Measurements from ENCODE around the gene MPV17L2. TPM values are rescaled to one million over a fixed set of nuclear protein-coding genes. Genes with fewer than 3 reads are reported as not detected.

The MPV17L2 gene
- total and polyA plus RNA-seq, 4 donors: 3.6 to 28.0 (median 14.1) TPM

DNA sequence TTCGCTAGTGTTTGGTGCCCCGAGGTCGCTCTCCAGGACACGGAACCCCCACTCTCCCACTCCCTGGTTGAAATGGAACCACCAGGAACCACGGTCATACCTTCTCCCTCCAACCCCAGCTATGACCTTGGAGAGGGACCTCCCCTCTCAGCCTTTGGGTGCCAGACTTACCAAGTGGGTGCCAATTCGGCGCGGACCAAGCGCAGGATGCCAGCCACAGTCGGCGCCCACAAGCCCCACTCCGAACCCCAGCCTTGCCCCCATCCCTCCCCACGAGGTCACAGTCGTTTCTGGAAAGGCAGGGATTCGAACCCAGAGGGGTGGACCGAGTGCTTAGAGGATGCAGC lies 32.3 kb downstream of the MPV17L2 start:
- H3K9ac ChIP-seq (ENCODE audit: low read depth in 1 of 2, low read length in 2 of 2): no peak overlapping the region
- H3K36me3 ChIP-seq (ENCODE audit: control insufficient read depth in 4 of 4, insufficient read depth in 3 of 4, low read depth in 1 of 4, low read length in 3 of 4): no peaks in the 10 kb centered on the region
- H3K4me3 ChIP-seq (ENCODE audit: low read depth in 1 of 3, low read length in 3 of 3): no peak overlapping the region
- no peaks in the 10 kb centered on the region for H3K9me3 ChIP-seq (ENCODE audit: control insufficient read depth in 4 of 4, low read length in 3 of 4)
- WGBS: 23% methylated on average over 16 of the region's 16 CpGs
- TF ChIP-seq HNF4G (IDR thresholded peaks at IDR 0.05) (no peak), RXRA (IDR thresholded peaks at IDR 0.05) (no peak)
- H3K27ac ChIP-seq (ENCODE audit: low read depth in 1 of 2, low read length in 2 of 2): no peak overlapping the region
- DNase-seq (ENCODE audit: low spot score): no peak
- peaks cover 4 to 14% (median 7%) of the 10 kb centered on the region in 4 donors for H3K4me1 ChIP-seq (ENCODE audit: control insufficient read depth in 4 of 4, insufficient read depth in 4 of 4, low read length in 3 of 4)
- H3K27me3 ChIP-seq (ENCODE audit: control insufficient read depth in 4 of 4, insufficient read depth in 4 of 4, low read length in 3 of 4): peaks cover 0 to 2% (median 0%) of the 10 kb centered on the region in 4 donors

DNA sequence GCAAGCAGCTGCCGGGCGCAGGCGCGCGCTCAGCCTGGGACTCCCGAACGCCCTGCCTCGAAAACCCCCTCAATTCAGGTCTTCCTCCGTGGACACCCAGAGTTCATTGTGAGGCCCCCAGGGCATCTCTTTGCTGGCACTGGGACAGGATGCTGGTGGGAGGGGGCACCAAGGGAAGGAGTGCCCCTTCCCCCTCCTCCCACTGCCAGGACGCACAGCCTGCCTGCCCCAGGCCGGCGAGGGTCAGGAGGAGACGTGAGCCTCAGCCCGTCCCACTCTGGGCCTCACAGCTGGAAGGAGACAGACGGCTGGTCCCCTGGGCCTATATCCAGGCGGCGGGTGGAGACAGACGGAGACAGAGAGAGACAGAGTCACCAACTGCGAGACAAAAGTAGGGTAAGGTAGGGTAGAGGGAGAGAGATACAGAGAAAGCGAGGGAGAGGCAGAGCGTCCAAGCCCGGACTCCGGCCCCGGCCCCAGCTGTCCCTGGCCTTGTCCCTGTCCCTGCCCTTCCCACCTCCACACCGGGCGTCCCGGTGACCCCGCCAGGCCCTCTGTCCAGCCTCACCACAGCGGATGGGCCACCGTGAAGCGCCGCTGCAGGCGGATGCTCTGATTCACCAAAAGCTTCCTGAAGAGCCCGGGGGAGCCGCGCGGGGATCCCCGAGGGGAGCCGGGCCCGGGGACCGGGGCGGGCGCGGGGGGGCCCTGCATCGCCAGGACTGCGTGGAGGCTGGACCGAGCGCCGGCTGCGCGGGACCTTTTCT lies 32.9 kb downstream of the MPV17L2 start, which contains the start of gene PDE4C:
TSS of gene PDE4C (minus strand) at position 737 of the 767 bp plus-strand sequence. CDS start at position 714, 23 bp downstream.
- no peak within 1 kb of the TSS for H3K27ac ChIP-seq (ENCODE audit: low read depth in 1 of 2, low read length in 2 of 2)
- no peaks in the 10 kb centered on the region for H3K9me3 ChIP-seq (ENCODE audit: control insufficient read depth in 4 of 4, low read length in 3 of 4)
- H3K4me1 ChIP-seq (ENCODE audit: control insufficient read depth in 4 of 4, insufficient read depth in 4 of 4, low read length in 3 of 4): peaks cover 4 to 14% (median 7%) of the 10 kb centered on the region in 4 donors
- 7% methylated on average over 51 of the region's 51 CpGs for WGBS
- no peak within 1 kb of the TSS for H3K9ac ChIP-seq (ENCODE audit: low read depth in 1 of 2, low read length in 2 of 2)
- TF ChIP-seq FOXA1 (IDR thresholded peaks at IDR 0.05) (no peak), FOXA2 (IDR thresholded peaks at IDR 0.05) (no peak), GABPA (IDR thresholded peaks at IDR 0.05 in 1 of 2, conservative IDR thresholded peaks at IDR 0.05 in 1 of 2) (no peak)
- no peaks in the 10 kb centered on the region for H3K36me3 ChIP-seq (ENCODE audit: control insufficient read depth in 4 of 4, insufficient read depth in 3 of 4, low read depth in 1 of 4, low read length in 3 of 4)
- H3K27me3 ChIP-seq (ENCODE audit: control insufficient read depth in 4 of 4, insufficient read depth in 4 of 4, low read length in 3 of 4): peaks cover 0 to 2% (median 0%) of the 10 kb centered on the region in 4 donors
- DNase-seq (ENCODE audit: low spot score): no peak
- H3K4me3 ChIP-seq (ENCODE audit: low read depth in 1 of 3, low read length in 3 of 3): no peak within 1 kb of the TSS

DNA sequence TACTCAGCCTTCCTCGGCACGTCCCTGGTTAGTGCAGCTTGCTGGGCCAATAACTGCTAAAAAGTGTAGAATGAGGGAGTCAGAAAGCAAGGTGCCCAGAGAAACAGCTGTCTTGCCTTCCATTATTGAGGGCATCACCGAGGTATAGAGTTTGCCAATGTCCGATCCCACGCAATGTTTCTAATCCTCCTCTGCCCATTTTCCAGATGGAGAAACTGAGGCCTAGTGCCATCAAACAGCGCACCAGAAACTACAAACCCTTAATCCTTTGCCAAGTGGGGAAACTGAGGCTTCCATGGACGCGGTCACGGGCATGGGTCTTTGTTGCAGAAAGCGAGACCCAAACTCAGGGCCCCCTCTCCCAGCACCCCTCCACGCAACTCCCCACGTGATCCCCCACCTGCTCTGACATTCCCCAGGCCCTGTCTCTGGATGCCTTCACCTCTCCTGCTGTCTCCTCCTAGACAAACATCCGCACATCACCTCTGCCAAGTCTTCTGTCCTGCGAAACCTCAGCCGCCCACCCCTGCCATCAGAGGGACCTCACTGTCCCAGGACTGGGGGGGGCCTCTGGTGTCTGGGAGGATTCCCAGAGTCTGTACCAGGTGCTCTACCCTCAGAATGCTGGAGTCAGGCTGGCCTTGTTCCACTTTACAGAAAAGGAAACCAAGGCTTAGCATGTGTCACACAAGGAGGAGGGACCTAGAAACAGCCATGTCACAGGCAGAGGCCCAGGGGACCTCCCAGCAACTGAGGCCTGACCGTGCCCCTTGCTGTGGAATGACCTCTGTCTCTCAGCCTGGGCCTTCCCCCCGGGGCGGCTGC lies 34.1 kb downstream of the MPV17L2 start:
- H3K27me3 ChIP-seq (ENCODE audit: control insufficient read depth in 4 of 4, insufficient read depth in 4 of 4, low read length in 3 of 4): peaks cover 0 to 2% (median 0%) of the 10 kb centered on the region in 4 donors
- H3K4me3 ChIP-seq (ENCODE audit: low read depth in 1 of 3, low read length in 3 of 3): no peak overlapping the region
- no peak overlapping the region for H3K9ac ChIP-seq (ENCODE audit: low read depth in 1 of 2, low read length in 2 of 2)
- no peak overlapping the region for H3K27ac ChIP-seq (ENCODE audit: low read depth in 1 of 2, low read length in 2 of 2)
- DNase-seq (ENCODE audit: low spot score): no peak
- 85% methylated on average over 18 of the region's 18 CpGs for WGBS
- no peaks in the 10 kb centered on the region for H3K9me3 ChIP-seq (ENCODE audit: control insufficient read depth in 4 of 4, low read length in 3 of 4)
- H3K36me3 ChIP-seq (ENCODE audit: control insufficient read depth in 4 of 4, insufficient read depth in 3 of 4, low read depth in 1 of 4, low read length in 3 of 4): no peaks in the 10 kb centered on the region
- H3K4me1 ChIP-seq (ENCODE audit: control insufficient read depth in 4 of 4, insufficient read depth in 4 of 4, low read length in 3 of 4): peaks cover 4 to 14% (median 7%) of the 10 kb centered on the region in 4 donors
- TF ChIP-seq, protein P1, sequence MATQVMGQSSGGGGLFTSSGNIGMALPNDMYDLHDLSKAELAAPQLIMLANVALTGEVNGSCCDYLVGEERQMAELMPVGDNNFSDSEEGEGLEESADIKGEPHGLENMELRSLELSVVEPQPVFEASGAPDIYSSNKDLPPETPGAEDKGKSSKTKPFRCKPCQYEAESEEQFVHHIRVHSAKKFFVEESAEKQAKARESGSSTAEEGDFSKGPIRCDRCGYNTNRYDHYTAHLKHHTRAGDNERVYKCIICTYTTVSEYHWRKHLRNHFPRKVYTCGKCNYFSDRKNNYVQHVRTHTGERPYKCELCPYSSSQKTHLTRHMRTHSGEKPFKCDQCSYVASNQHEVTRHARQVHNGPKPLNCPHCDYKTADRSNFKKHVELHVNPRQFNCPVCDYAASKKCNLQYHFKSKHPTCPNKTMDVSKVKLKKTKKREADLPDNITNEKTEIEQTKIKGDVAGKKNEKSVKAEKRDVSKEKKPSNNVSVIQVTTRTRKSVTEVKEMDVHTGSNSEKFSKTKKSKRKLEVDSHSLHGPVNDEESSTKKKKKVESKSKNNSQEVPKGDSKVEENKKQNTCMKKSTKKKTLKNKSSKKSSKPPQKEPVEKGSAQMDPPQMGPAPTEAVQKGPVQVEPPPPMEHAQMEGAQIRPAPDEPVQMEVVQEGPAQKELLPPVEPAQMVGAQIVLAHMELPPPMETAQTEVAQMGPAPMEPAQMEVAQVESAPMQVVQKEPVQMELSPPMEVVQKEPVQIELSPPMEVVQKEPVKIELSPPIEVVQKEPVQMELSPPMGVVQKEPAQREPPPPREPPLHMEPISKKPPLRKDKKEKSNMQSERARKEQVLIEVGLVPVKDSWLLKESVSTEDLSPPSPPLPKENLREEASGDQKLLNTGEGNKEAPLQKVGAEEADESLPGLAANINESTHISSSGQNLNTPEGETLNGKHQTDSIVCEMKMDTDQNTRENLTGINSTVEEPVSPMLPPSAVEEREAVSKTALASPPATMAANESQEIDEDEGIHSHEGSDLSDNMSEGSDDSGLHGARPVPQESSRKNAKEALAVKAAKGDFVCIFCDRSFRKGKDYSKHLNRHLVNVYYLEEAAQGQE (IDR thresholded peaks at IDR 0.05): no peak
- TF ChIP-seq, protein P2, sequence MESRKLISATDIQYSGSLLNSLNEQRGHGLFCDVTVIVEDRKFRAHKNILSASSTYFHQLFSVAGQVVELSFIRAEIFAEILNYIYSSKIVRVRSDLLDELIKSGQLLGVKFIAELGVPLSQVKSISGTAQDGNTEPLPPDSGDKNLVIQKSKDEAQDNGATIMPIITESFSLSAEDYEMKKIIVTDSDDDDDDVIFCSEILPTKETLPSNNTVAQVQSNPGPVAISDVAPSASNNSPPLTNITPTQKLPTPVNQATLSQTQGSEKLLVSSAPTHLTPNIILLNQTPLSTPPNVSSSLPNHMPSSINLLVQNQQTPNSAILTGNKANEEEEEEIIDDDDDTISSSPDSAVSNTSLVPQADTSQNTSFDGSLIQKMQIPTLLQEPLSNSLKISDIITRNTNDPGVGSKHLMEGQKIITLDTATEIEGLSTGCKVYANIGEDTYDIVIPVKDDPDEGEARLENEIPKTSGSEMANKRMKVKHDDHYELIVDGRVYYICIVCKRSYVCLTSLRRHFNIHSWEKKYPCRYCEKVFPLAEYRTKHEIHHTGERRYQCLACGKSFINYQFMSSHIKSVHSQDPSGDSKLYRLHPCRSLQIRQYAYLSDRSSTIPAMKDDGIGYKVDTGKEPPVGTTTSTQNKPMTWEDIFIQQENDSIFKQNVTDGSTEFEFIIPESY (IDR thresholded peaks at IDR 0.05): no peak
- TF ChIP-seq, protein P3, sequence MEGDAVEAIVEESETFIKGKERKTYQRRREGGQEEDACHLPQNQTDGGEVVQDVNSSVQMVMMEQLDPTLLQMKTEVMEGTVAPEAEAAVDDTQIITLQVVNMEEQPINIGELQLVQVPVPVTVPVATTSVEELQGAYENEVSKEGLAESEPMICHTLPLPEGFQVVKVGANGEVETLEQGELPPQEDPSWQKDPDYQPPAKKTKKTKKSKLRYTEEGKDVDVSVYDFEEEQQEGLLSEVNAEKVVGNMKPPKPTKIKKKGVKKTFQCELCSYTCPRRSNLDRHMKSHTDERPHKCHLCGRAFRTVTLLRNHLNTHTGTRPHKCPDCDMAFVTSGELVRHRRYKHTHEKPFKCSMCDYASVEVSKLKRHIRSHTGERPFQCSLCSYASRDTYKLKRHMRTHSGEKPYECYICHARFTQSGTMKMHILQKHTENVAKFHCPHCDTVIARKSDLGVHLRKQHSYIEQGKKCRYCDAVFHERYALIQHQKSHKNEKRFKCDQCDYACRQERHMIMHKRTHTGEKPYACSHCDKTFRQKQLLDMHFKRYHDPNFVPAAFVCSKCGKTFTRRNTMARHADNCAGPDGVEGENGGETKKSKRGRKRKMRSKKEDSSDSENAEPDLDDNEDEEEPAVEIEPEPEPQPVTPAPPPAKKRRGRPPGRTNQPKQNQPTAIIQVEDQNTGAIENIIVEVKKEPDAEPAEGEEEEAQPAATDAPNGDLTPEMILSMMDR (IDR thresholded peaks at IDR 0.05; ENCODE audit: low read depth, low read length, missing input control): no peak
- no peak for TF ChIP-seq SP1 (IDR thresholded peaks at IDR 0.05)
